Endometrial microvascular endothelial cells (primary cell): ENCODE data around the gene RAET1G. TPM values are rescaled to one million over a fixed set of nuclear protein-coding genes. Genes with fewer than 3 reads are reported as not detected.
"Not testable (repeated sequence)": the region's sequence is repeated elsewhere in the genome, so short reads cannot be mapped to it uniquely, and the experiment has no call there.

Source experiments
- in situ Hi-C: cut with HindIII; loops from 2 replicates; pipeline ENCODE4 v1.10.0; 2017; ENCODE audit warnings: low sequenced_read_pairs, low pct_unique_long_range_greater_than_20kb; ENCODE audit errors: inconsistent ontology term
- total RNA-seq: library from RNA; depleted of rRNA; stranded (reverse); fragments of >200 nt; gene quantifications from one replicate; pipeline ENCODE4 v1.2.3, GENCODE V29; 2015; ENCODE audit errors: inconsistent ontology term

Gene RAET1G
- total RNA-seq, 1 donor from 2014 or later: 0.37 TPM

GRCh38 chr6:149938013-149938570 is 15.2 kb upstream of the RAET1G start:
- in situ Hi-C loops: not testable (repeated sequence)

GRCh38 chr6:149936743-149937142 is 13.8 kb upstream of the RAET1G start:
- in situ Hi-C loops: no loop called here

DNA sequence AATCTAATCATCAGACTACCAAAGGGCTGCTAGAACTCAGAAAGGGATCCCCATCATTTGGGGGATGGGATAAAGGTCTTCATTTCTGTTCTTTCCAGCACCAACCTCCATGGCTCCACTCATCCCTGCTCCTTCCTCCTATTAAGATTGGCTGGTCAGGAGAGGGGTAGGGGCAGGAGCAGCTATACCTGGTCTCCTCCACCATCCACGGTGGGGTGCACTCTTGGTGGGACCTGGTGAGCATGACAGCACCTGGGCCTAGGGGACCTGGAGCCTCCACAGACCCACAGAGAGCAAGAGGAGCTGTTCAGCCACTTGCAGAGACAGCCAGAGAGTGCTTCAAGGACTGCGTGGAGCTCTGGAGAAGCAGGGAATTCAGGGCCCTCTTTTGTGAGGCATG is 12.7 kb upstream of the RAET1G start:
- in situ Hi-C loops: no loop called here

- in situ Hi-C loops: no loop called here
These were observed 12.3 kb upstream of the RAET1G start for GRCh38 chr6:149935246-149935645.

DNA sequence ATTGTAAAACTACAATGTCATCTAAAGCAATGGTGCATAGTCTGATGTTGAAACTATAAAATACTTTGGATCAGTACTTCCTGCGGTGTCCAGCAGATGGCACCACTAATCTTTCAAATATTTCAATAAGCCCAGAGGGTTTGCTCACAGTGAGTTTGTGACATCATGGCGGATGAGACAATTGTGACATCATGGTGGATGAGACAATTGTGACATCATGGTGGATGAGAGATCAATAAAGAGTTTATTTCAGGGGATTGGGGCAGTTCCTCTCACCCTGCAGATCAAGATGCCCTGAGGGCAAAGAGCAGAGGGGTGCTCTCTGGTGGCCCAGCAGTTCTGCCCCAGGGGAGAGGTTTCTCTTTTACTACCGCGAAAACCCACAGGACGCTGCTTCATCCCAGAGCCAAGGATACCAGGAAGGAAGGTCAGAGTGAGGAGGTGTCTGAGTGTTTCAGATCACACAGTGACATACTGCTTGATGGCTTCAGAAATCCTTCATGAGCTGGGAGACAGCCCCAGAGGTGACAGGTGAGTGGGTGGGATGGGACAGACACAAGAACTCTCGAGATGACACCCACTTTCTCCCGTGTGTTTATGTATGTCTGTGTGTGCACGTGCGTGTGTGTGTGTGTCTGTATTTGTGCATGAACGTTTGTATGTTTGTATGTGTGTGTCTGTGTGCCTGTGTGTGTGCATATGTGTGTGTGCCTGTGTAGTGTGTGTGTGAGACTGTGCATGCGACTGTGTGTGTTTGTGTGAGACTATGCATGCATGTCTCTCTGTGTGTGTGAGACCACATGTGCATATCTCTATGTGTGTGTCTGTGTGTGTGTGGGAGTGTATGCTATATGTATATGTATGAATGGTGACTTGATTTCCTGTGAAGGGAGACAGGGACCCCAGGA is 11.6 kb upstream of the RAET1G start:
- in situ Hi-C loops: no loop called here

DNA sequence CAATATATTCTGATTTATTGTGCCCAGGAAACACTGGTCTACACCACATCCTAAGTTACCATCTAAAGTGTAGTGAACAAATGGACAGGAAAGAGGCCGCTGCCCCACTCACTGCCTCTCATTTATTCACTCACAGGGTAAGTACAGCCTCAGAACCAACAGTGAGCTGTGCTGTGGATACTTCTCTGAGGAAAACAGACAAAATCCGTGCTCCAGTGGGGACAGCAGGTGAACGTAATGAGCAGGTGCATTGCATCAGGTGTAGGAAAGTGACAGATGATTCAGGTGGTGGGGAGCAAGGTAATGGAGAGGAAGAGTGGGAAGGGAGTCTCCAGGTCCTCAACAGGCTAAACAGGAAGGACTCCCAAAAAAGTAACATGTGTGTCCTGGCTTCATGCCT is 10.5 kb upstream of the RAET1G start:
- in situ Hi-C loops: no loop called here

DNA sequence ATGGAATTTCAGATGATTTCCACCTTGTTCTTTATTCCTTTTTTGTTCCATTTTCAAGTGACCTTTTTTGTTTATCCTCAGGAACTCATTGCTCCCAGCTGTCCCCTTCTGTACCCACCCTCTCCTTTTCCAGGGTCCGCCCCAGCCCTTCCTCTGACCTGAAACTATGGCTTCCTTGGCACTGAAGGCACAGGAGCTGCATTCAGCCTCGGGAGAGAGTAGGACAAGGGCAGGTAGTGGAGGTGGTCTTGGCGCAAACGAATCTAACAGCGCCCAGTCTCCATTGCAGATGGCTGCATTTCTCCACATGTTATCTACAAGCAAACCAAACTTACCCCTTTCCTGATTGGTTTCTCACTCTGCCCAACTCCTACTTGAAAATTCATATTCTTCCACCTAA is 10.1 kb upstream of the RAET1G start:
- in situ Hi-C loops: no loop called here

DNA sequence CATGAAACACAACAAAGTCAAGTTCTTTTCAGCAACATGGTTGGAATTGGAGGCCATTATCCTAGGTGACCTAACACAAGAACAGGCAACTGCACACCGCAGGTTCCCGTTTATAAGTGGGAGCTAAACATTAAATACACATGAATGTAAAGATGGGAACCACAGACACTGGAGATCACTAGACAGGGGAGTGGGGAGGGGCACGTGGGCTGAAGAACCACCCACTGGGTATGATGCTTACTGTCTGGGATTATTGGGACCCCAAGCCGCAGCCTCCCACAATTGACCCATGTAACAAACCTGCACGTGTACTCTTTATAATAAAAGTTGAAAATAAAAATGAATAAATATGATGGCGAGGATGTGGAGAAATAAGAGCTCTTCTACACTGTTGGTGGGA is 8.6 kb upstream of the RAET1G start:
- in situ Hi-C loops: no loop called here

GRCh38 chr6:149929422-149929821 is 6.5 kb upstream of the RAET1G start:
- in situ Hi-C loops: no loop called here

DNA sequence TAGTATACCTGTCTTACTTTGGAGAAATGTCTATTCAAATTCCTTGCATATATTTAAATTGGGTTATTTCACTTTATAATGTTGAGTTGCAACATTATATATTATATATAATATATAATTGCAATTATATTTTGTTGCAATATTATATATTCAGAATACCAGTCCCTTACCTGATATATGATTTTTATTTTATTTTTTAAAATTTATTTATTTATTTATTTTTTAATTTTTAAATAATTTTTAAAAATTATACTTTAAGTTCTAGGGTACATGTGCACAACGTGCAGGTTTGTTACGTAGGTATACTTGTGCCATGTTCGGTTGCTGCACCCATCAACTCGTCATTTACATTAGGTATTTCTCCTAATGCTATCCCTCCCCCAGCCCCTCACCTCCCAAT is 4.1 kb upstream of the RAET1G start:
- in situ Hi-C loops: not testable (repeated sequence)

DNA sequence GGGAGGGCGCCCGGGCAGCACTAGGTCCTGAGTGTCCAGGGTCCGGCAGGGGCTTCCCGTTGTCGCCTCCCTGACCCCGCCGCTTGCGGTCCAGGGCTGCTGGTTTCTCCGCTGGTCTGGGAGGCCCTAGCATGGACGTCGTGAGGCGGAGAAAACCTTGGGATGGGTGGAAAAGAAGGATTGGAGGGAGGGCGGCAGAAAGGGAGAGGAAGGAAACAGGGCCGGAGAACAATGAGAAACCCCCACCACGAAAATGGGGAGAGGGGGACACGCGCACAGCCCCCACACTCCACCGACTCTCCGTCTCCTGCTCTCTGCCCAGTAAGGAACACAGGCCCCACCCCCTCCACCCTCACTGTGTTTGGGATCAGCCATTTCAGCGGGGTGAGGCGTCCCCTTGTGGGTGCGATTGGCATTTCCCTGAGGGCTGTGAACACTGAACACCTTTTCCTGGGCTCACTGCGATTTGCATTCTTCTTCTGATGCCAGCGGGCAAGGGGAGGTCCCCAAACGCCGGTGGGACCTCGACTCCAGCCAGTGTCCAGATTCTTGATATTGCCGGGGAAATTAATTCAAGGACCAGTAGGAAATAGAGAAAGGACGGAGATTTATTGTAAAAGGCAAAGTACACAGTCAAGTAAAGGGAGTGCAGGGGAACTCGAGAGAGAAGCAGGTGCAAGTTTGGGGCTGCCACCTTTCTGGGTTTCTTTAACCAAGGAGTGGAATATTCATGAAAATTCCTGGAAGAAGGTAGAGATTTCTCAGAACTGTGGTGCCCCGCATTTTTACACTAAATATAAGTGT is 3.3 kb upstream of the RAET1G start:
- in situ Hi-C loops: no loop called here

GRCh38 chr6:149925253-149925973 is 2.5 kb upstream of the RAET1G start:
- in situ Hi-C loops: no loop called here

GRCh38 chr6:149924933-149925252 is 2.0 kb upstream of the RAET1G start:
- in situ Hi-C loops: no loop called here

DNA sequence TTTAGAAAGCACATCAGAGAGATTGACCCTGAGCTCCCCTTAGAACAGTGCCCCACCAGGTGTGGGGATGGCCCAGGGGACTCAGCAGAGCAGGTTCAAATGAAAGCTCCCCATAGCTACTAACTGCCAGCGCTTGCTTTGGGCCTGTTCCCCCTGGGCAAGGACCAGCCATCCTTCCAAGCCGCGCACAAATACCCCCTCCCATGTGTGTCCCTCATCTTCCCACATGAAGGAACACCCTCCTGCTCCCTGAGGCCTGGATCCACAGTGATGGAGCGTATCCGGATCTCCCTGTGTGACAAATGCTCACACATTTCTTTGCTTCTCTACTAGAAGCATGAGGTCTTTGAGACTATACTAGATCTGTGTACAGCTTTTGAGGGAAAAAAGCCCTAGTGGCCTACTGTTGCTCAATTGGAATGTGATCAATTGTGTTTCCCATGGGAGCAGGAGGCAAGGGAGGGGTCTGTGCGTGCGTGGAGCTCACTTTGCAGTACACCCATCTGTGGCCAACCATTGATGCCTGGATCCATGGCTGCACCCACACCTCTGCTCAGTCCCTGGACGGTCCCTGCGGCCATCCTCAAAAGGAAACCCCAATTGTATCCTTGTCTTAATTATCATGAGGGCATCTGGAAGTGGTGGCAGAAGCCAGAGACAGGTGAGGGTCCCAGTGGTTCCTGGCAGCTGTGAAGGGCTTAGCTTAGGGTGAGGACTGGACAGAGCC is 1.4 kb upstream of the RAET1G start:
- in situ Hi-C loops: no loop called here

- in situ Hi-C loops: no loop called here
These were observed 536 bp upstream of the RAET1G start for GRCh38 chr6:149923327-149923986.

- in situ Hi-C loops: not testable (repeated sequence)
These were observed 830 bp downstream of the RAET1G start for GRCh38 chr6:149922091-149922490.

GRCh38 chr6:149921361-149921760 is 1.6 kb downstream of the RAET1G start:
- in situ Hi-C loops: no loop called here

DNA sequence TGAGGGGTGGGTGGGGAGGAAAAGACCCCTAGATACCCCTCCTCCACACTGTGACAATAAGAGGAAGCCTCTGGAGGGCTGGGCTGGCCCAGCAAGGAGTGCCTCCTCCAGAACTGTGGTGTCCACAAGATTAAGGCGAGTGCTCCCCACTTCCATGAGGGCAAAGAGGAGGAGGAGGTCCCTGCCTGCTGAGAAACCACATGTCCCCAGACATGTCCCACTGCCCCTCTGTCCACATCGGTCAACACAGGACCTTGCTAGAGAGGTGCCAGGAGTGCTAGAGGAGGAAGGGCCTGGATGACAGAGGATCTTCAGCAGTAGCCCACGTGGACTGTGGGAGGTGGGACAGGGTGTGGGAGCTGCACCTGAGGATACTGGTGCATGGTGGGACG is 3.1 kb downstream of the RAET1G start:
- in situ Hi-C loops: no loop called here
